Cardiac muscle cell (in vitro differentiated cells and primary cell): ENCODE data around the gene AOPEP. TPM values are rescaled to one million over a fixed set of nuclear protein-coding genes. Genes with fewer than 3 reads are reported as not detected.

Source experiments
- DNase-seq, 2 donors: peaks; one replicate each; pipeline versions ENCODE4 v3.0.0 to v3.0.0-alpha.2; 2010 to 2017; ENCODE audit warnings: low read depth in 1 of 2, low spot score in 1 of 2
- H3K27ac ChIP-seq: fragments of 200-600 bp; sonication (generic); 2 replicates; pipeline ENCODE4 v1.5.1; 2016
- H3K27me3 ChIP-seq: fragments of 200-600 bp; sonication (generic); 2 replicates; pipeline ENCODE4 v1.6.0; 2016; ENCODE audit warnings: control low read depth
- H3K36me3 ChIP-seq: fragments of 200-600 bp; sonication (generic); 2 replicates; pipeline ENCODE4 v1.5.1; 2016; ENCODE audit warnings: control low read depth
- H3K4me1 ChIP-seq: fragments of 200-600 bp; sonication (generic); 2 replicates; pipeline ENCODE4 v1.8.1; 2017; ENCODE audit warnings: low read depth, mild to moderate bottlenecking, mixed run types
- H3K4me3 ChIP-seq: fragments of 200-600 bp; sonication (generic); 2 replicates; pipeline ENCODE4 v1.5.1; 2016; ENCODE audit warnings: mild to moderate bottlenecking
- H3K9me3 ChIP-seq: fragments of 200-600 bp; sonication (generic); 2 replicates; pipeline ENCODE4 v1.5.1; 2017; ENCODE audit warnings: low read depth, mild to moderate bottlenecking, control low read depth
- CTCF ChIP-seq: IDR thresholded peaks from 2 replicates; pipeline ENCODE4 v1.5.1; 2012; ENCODE audit warnings: low read depth, mild to moderate bottlenecking, low read length
- polyA plus RNA-seq: library from polyadenylated mRNA; unstranded; fragments of >200 nt; fragmentation: Nextera tagmentation; extraction: Ambion mirVana; gene quantifications from 2 replicates; pipeline ENCODE4 v1.2.1, GENCODE V29; 2016
- total RNA-seq: library from RNA; depleted of rRNA; stranded (reverse); fragments of >200 nt; gene quantifications from 2 replicates; pipeline ENCODE4 v1.2.3, GENCODE V29; 2016

AOPEP gene
- total and polyA plus RNA-seq, 2 experiments from 2014 or later: 46.8 to 88.7 TPM

- TF ChIP-seq CTCF: no peak
- Histone ChIP-seq H3K4me3 (no peak overlapping the region), H3K36me3 (no peaks in the 10 kb centered on the region), H3K27ac (no peak overlapping the region), H3K27me3 (no peaks in the 10 kb centered on the region), H3K9me3 (no peaks in the 10 kb centered on the region), H3K4me1 (peaks cover 21% of the 10 kb centered on the region)
- peak in 1 of 2 donors; percentile 57 for DNase-seq
Measured at GRCh38 chr9:94860678-94861588, 134.4 kb downstream of the AOPEP start.

GRCh38 chr9:94861589-94862272 is 135.2 kb downstream of the AOPEP start:
- H3K4me3 ChIP-seq: no peak overlapping the region
- H3K9me3 ChIP-seq: no peaks in the 10 kb centered on the region
- no peak overlapping the region for H3K27ac ChIP-seq
- peak in 1 of 2 donors; percentile 77 for DNase-seq
- no peaks in the 10 kb centered on the region for H3K36me3 ChIP-seq
- H3K4me1 ChIP-seq: peaks cover 29% of the 10 kb centered on the region
- no peaks in the 10 kb centered on the region for H3K27me3 ChIP-seq
- TF ChIP-seq CTCF: no peak

- Histone ChIP-seq H3K27me3 (no peaks in the 10 kb centered on the region), H3K36me3 (no peaks in the 10 kb centered on the region), H3K4me1 (peaks cover 50% of the 10 kb centered on the region), H3K27ac (no peak overlapping the region), H3K9me3 (no peaks in the 10 kb centered on the region), H3K4me3 (no peak overlapping the region)
- no peak for DNase-seq
- TF ChIP-seq CTCF: no peak
Measured at GRCh38 chr9:94864196-94864595, 137.7 kb downstream of the AOPEP start.

GRCh38 chr9:94864862-94865509 is 138.5 kb downstream of the AOPEP start:
- no peak for DNase-seq
- H3K27me3 ChIP-seq: no peaks in the 10 kb centered on the region
- no peak overlapping the region for H3K4me3 ChIP-seq
- H3K27ac ChIP-seq: no peak overlapping the region
- H3K9me3 ChIP-seq: no peaks in the 10 kb centered on the region
- no peak for TF ChIP-seq CTCF
- peaks cover 54% of the 10 kb centered on the region for H3K4me1 ChIP-seq
- no peaks in the 10 kb centered on the region for H3K36me3 ChIP-seq

GRCh38 chr9:94865582-94866452 is 139.3 kb downstream of the AOPEP start:
- TF ChIP-seq CTCF: no peak
- no peaks in the 10 kb centered on the region for H3K36me3 ChIP-seq
- H3K27me3 ChIP-seq: no peaks in the 10 kb centered on the region
- no peaks in the 10 kb centered on the region for H3K9me3 ChIP-seq
- H3K4me1 ChIP-seq: peaks cover 56% of the 10 kb centered on the region
- peak overlapping the region; percentile 97 for H3K27ac ChIP-seq
- DNase-seq: no peak
- H3K4me3 ChIP-seq: no peak overlapping the region
